Pancreas (tissue), 10 donors: ENCODE results near the gene PPP6C. TPM values are rescaled to one million over a fixed set of nuclear protein-coding genes. Genes with fewer than 3 reads are reported as not detected.
"Not testable (repeated sequence)": the region's sequence is repeated elsewhere in the genome, so short reads cannot be mapped to it uniquely, and the experiment has no call there.

Source experiments
- ATAC-seq, 4 donors: fragments of 200-7000 bp; cut with Tn5 transposase; one replicate each; pipeline versions ENCODE4 v1.8.0 to v1.9.1; 2020; ENCODE audit warnings: mild to moderate bottlenecking in 4 of 4, moderate library complexity in 4 of 4
- DNase-seq, 6 donors: peaks; one replicate each; pipeline ENCODE4 v3.0.0-alpha.2; 2020
- FAIRE-seq: peaks from 2 replicates; lab custom pipeline; 2012; peaks lifted over from hg19 to GRCh38; lab: Jason Lieb, UNC
- H3K27ac ChIP-seq, 4 donors: fragments of 200-600 bp; sonication (generic); 1 replicate in 3 of 4; 2 replicates in 1 of 4; pipeline versions ENCODE4 v1.5.0 to v1.8.0; 2020
- H3K27me3 ChIP-seq, 4 donors: fragments of 200-600 bp; one replicate each; pipeline ENCODE4 v1.8.0; 2021
- H3K36me3 ChIP-seq, 3 donors: fragments of 200-600 bp; sonication (generic) in 1 of 3; one replicate each; pipeline versions ENCODE4 v1.5.0 to v1.8.0; 2020 to 2021
- H3K4me1 ChIP-seq, 3 donors: fragments of 200-600 bp; one replicate each; pipeline ENCODE4 v1.8.0; 2021
- H3K4me3 ChIP-seq, 4 donors: fragments of 200-600 bp; sonication (generic) in 2 of 4; one replicate each; pipeline versions ENCODE4 v1.5.0 to v1.8.0; 2020 to 2021
- H3K9me3 ChIP-seq, 4 donors: fragments of 200-600 bp; one replicate each; pipeline ENCODE4 v1.8.0; 2021
- WGBS, 2 donors: extraction: QIAGEN DNeasy Blood & Tissue Kit; methylation state at CpG; one replicate each; pipeline ENCODE4 v1.1.7; 2013; 5-methylcytosine and 5-hydroxymethylcytosine counted together
- intact Hi-C, 3 donors: fragments of 100-400 bp; cut with DNase I; formaldehyde crosslinking; loops; one replicate each; pipeline versions ENCODE4 v1.11.1 to v1.14.2; 2022
- polyA plus RNA-seq, 2 donors: library from polyadenylated mRNA; stranded (reverse); fragments of 200-250 nt; gene quantifications; one replicate each; pipeline ENCODE4 v1.2.3, GENCODE V29; 2013
- total RNA-seq, 6 donors: library from RNA; stranded (reverse); fragmentation: NEBNext Ultra II Directional in 4 of 6; extraction: Animal tissue kit (Norgen Biotek cat#: 25700) in 4 of 6; gene quantifications; one replicate each; pipeline versions ENCODE4 v1.2.1 to v1.2.4, GENCODE V29; 2021 to 2023
- TF ChIP-seq, protein P1 (sequence below), 4 donors: fragments of 200-600 bp; sonication (generic) in 3 of 4; IDR thresholded peaks; one replicate each; pipeline versions ENCODE4 v1.5.0 to v1.8.0; 2021; ENCODE audit warnings: antibody characterized with exemption in 4 of 4
- donor health status: healthy with polysubstance abuse.
- donor health status: DM: no; HTN: no; CAD: no; lungs with moderate emphysema.
- donor health status: DM: no; HTN: no; CAD: no.
- donor health status: control.
- donor health status: control.
- donor health status: Bipolar disorder and iron deficiency.
- donor health status: DM: yes; HTN: yes; CAD: no.
- donor health status: DM: no; HTN: no; CAD: no.
- donor health status: DM: no; HTN: no; CAD: no.
- donor health status: DM: yes; HTN: yes; CAD: no.

PPP6C gene
- total and polyA plus RNA-seq, 8 donors: 9.4 to 26.7 (median 21.9) TPM

DNA sequence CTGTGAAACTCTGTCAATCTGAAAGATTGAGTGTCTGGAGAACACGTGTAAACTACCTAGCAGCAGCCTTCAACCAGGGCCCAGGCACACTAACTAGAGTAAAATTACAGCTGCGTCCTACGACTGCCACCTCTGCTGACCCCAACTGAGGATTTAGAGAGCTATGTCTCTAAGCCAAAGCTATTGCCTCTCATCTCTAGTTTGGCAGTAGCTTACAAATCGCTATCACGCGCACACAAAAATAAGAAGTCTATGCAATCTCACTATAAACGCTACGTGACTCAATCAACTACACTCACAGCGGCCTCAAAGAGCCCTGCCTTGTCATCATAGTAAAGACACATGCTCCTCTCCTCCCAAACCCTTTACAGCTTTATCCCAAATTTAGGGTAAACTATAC is 8.7 kb downstream of the PPP6C start:
- Histone ChIP-seq H3K27me3 (no peaks in the 10 kb centered on the region), H3K36me3 (no peaks in the 10 kb centered on the region), H3K4me3 (no peak overlapping the region), H3K9me3 (no peaks in the 10 kb centered on the region), H3K4me1 (peaks cover 0 to 17% (median 10%) of the 10 kb centered on the region in 3 donors), H3K27ac (no peak overlapping the region)
- WGBS, 2 donors: 93 to 95% methylated on average over 9 of the region's 9 CpGs
- FAIRE-seq: no peak
- DNase-seq: no peak
- no peak for ATAC-seq
- intact Hi-C loops: loop anchor here in 1 of 3 donors (10.0 kb wide), 1 partner anchor 56 kb away; no protein-coding TSS in a partner anchor
- TF ChIP-seq, protein P1, sequence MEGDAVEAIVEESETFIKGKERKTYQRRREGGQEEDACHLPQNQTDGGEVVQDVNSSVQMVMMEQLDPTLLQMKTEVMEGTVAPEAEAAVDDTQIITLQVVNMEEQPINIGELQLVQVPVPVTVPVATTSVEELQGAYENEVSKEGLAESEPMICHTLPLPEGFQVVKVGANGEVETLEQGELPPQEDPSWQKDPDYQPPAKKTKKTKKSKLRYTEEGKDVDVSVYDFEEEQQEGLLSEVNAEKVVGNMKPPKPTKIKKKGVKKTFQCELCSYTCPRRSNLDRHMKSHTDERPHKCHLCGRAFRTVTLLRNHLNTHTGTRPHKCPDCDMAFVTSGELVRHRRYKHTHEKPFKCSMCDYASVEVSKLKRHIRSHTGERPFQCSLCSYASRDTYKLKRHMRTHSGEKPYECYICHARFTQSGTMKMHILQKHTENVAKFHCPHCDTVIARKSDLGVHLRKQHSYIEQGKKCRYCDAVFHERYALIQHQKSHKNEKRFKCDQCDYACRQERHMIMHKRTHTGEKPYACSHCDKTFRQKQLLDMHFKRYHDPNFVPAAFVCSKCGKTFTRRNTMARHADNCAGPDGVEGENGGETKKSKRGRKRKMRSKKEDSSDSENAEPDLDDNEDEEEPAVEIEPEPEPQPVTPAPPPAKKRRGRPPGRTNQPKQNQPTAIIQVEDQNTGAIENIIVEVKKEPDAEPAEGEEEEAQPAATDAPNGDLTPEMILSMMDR (IDR thresholded peaks at IDR 0.05): no peak

DNA sequence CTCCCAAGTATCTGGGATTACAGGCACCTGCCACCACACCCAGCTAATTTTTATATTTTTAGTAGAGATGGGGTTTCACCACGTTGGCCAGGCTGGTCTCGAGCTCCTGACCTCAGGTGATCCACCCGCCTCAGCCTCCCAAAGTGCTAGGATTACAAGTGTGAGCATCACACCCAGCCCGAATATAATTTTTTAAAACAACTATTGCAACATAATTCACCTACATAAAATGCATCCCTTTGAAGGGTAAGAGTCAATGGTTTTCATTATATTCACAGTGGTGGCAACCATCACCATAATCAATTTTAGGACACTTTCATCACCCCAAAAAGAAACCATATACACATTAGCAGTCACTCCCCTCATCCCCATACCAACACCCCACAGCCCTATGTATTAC is 9.8 kb downstream of the PPP6C start:
- H3K36me3 ChIP-seq, ATAC-seq, H3K27ac ChIP-seq, FAIRE-seq, H3K9me3 ChIP-seq, H3K27me3 ChIP-seq, DNase-seq, H3K4me3 ChIP-seq: not testable (repeated sequence)
- 90 to 100% methylated on average over 4 of the region's 4 CpGs for WGBS, 2 donors
- intact Hi-C loops: loop anchor here in 1 of 3 donors (10.0 kb wide), 1 partner anchor 55 kb away; no protein-coding TSS in a partner anchor
- H3K4me1 ChIP-seq: peaks cover 0 to 17% (median 10%) of the 10 kb centered on the region in 3 donors

DNA sequence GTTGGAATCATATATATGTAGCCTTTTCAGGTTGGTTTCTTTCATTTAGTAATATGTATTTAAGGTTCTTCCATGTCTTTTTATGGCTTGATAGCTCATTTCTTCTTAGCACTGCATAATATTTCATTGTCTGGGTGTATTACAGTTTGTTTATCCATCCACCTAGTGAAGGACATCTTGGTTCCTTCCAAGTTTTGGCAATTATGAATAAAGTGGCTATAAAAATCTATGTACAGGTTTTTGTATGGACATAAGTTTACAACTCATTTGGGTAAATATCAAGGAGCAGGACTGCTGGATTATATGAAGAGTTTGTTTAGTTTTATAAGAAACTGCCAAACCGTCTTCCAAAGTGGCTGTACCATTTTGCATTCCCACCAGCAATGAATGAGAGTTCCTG is 11.7 kb downstream of the PPP6C start:
- Histone ChIP-seq H3K4me1 (peaks cover 0 to 6% (median under 1%) of the 10 kb centered on the region in 3 donors), H3K36me3 (no peaks in the 10 kb centered on the region), H3K4me3 (no peak overlapping the region), H3K27me3 (no peaks in the 10 kb centered on the region), H3K27ac (no peak overlapping the region), H3K9me3 (no peaks in the 10 kb centered on the region)
- ATAC-seq: no peak
- FAIRE-seq: no peak
- no peak for DNase-seq
- TF ChIP-seq, protein P1 (IDR thresholded peaks at IDR 0.05): no peak
- 95 to 96% methylated on average over 1 of the region's 1 CpG for WGBS, 2 donors
- intact Hi-C loops: no loop called here

DNA sequence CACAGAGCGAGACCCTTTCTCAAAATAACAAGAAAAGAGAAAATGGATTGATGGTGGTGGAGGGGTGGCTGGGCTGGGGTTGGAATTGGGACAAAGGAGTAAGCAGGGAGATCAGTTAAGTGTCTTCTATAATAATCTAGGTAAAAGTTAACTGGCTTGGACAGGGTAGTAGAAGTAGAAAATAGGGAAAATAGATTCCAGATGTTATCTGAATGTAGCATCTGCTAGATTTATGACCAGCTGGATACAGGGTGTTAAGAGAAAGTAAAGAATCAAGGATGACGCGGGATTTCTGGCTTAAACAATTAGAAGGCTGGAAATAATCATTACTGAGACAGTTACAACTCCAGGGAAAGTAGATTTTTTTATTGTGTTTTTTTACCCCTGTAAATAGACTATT is 13.0 kb downstream of the PPP6C start:
- no peak overlapping the region for H3K27ac ChIP-seq
- intact Hi-C loops: no loop called here
- no peak for ATAC-seq
- H3K36me3 ChIP-seq: no peaks in the 10 kb centered on the region
- H3K4me1 ChIP-seq: peaks cover 0 to 4% (median 0%) of the 10 kb centered on the region in 3 donors
- H3K27me3 ChIP-seq: no peaks in the 10 kb centered on the region
- no peak for FAIRE-seq
- WGBS, 2 donors: 90 to 97% methylated on average over 3 of the region's 3 CpGs
- no peaks in the 10 kb centered on the region for H3K9me3 ChIP-seq
- no peak for DNase-seq
- H3K4me3 ChIP-seq: no peak overlapping the region
- TF ChIP-seq, protein P1 (IDR thresholded peaks at IDR 0.05): no peak

DNA sequence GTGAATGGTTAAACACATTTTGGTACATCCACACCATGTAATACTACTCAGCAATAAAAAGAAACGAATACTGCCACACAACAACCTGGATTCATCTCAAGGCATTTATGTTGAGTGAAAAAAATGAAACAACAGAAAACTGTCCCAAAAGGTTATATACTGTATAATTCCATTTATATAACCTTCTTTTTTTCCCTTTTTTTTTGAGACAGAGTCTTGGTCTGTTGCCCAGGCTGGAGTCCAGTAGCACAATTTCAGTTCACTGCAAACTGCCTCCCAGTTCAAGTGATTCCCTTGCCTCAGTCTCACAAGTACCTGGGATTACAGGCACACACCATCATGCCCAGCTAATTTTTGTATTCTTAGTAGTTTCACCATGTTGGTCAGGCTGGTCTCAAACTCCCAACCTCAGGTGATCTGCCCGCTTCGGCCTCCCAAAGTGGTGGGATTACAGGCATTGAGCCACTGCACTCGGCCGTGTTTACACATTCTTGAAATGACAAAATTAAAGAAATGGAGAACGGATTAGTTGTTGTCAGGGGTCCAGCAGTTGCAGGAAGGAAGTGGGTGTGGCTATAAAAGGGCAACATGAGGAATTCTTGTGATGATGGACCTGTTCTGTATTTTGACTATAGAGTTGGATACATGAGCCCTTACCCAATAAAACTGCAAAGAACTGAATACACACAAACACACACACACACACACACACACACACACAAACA is 17.4 kb downstream of the PPP6C start:
- TF ChIP-seq, protein P1 (IDR thresholded peaks at IDR 0.05): no peak
- FAIRE-seq (no peak), ATAC-seq (no peak)

More for the DNA sequence above, 17.4 kb downstream of the PPP6C start:
- 58 to 67% methylated on average over 6 of the region's 6 CpGs for WGBS, 2 donors
- no peaks in the 10 kb centered on the region for H3K9me3 ChIP-seq
- DNase-seq: no peak
- no peaks in the 10 kb centered on the region for H3K27me3 ChIP-seq
- peaks cover 0 to 4% (median 0%) of the 10 kb centered on the region in 3 donors for H3K4me1 ChIP-seq
- H3K4me3 ChIP-seq: no peak overlapping the region
- peaks cover 0 to 7% (median 4%) of the 10 kb centered on the region in 3 donors for H3K36me3 ChIP-seq
- H3K27ac ChIP-seq: no peak overlapping the region
- intact Hi-C loops: no loop called here
